GM12878 (cell line): ENCODE data around the gene BPI.

Experiments used
- EZH2 ChIP-seq: IDR thresholded peaks from 2 replicates; pipeline ENCODE4 v1.6.1; 2012; ENCODE audit warnings: low read depth, mild to moderate bottlenecking, control low read depth, inconsistent platforms, low read length, borderline replicate concordance; ENCODE audit not compliant: control insufficient read depth
- GABPA ChIP-seq: IDR thresholded peaks from 2 replicates; pipeline ENCODE4 v1.6.1; 2014; ENCODE audit warnings: antibody characterized with exemption, low read depth, mild to moderate bottlenecking, inconsistent platforms
- LARP7 ChIP-seq: fragments of 450-650 bp; IDR thresholded peaks from 2 replicates; pipeline ENCODE4 v1.6.1; 2017; ENCODE audit warnings: mild to moderate bottlenecking
- MTA2 ChIP-seq: fragments of 450-650 bp; IDR thresholded peaks from 2 replicates; pipeline ENCODE4 v1.6.1; 2016; ENCODE audit warnings: low read depth, mild to moderate bottlenecking, moderate library complexity
- POLR2AphosphoS5 ChIP-seq: IDR thresholded peaks from 2 replicates; pipeline ENCODE4 v1.6.1; 2011; ENCODE audit warnings: mild to moderate bottlenecking, low read length, inconsistent platforms
- TF ChIP-seq, protein P1 (sequence below): fragments of 450-650 bp; IDR thresholded peaks from 2 replicates; pipeline ENCODE4 v1.6.1; 2017; ENCODE audit warnings: mild to moderate bottlenecking, low read depth, inconsistent platforms; ENCODE audit not compliant: poor library complexity, severe bottlenecking
- TF ChIP-seq, protein P2 (sequence below), 3 experiments: IDR thresholded peaks in 2 of 3; conservative IDR thresholded peaks in 1 of 3; 2 replicates each; pipeline ENCODE4 v1.5.1; 2011; ENCODE audit warnings: low read depth in 3 of 3, low read length in 3 of 3, mild to moderate bottlenecking in 3 of 3, control low read depth in 2 of 3, moderate library complexity in 2 of 3, inconsistent platforms in 1 of 3, mixed read lengths in 1 of 3; ENCODE audit not compliant: control insufficient read depth in 2 of 3, insufficient read depth in 1 of 3; ENCODE audit errors: extremely low read depth in 1 of 3
- TF ChIP-seq, protein P3 (sequence below): IDR thresholded peaks from 2 replicates; pipeline ENCODE4 v1.6.1; 2012; ENCODE audit warnings: low read depth, low read length, improper control_type of control experiment

DNA sequence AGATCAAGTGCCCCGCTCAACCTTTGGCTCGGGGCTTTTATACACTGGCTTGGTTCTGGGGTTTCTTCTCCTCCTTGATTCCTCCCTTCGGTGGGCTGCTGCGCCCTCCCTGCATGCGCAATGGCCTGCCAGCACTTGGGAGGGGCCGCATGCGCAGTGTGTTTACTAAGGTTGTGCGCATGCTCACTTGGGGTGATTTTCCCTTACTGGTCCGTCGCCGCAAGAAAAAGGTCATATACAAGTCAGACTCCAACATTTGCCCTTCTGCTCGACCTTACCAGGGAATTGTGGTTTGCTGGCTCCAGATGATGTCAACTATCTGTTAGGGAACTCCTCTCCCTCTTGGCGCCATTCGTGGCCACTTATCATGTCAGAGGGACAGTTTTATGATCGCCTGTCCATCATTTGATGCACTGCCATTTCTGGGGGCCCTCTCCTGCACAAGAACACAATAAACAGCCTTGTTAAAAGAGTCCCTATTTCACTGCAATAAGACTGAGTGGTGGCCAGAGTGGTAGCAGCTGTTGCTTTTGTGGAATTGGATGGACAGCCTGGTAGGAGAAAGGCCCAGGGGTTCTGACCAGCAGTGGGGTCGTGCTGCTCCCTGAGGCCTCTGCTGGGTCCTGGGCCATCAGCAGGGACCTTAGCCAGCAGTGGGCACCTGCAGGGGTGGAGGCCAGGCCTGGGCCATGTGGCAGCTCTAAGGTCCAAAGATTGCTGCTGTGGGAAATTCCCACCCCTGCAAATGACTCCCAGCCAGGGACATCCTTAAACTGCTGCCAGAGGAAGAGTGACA lies 39.6 kb downstream of the BPI start:
- TF ChIP-seq POLR2AphosphoS5 (no peak), GABPA (no peak), EZH2 (no peak), LARP7 (no peak), MTA2 (no peak)
- TF ChIP-seq, protein P1, sequence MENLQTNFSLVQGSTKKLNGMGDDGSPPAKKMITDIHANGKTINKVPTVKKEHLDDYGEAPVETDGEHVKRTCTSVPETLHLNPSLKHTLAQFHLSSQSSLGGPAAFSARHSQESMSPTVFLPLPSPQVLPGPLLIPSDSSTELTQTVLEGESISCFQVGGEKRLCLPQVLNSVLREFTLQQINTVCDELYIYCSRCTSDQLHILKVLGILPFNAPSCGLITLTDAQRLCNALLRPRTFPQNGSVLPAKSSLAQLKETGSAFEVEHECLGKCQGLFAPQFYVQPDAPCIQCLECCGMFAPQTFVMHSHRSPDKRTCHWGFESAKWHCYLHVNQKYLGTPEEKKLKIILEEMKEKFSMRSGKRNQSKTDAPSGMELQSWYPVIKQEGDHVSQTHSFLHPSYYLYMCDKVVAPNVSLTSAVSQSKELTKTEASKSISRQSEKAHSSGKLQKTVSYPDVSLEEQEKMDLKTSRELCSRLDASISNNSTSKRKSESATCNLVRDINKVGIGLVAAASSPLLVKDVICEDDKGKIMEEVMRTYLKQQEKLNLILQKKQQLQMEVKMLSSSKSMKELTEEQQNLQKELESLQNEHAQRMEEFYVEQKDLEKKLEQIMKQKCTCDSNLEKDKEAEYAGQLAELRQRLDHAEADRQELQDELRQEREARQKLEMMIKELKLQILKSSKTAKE: no peak
- TF ChIP-seq, protein P2, sequence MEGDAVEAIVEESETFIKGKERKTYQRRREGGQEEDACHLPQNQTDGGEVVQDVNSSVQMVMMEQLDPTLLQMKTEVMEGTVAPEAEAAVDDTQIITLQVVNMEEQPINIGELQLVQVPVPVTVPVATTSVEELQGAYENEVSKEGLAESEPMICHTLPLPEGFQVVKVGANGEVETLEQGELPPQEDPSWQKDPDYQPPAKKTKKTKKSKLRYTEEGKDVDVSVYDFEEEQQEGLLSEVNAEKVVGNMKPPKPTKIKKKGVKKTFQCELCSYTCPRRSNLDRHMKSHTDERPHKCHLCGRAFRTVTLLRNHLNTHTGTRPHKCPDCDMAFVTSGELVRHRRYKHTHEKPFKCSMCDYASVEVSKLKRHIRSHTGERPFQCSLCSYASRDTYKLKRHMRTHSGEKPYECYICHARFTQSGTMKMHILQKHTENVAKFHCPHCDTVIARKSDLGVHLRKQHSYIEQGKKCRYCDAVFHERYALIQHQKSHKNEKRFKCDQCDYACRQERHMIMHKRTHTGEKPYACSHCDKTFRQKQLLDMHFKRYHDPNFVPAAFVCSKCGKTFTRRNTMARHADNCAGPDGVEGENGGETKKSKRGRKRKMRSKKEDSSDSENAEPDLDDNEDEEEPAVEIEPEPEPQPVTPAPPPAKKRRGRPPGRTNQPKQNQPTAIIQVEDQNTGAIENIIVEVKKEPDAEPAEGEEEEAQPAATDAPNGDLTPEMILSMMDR (IDR thresholded peaks at IDR 0.05 in 2 of 3, conservative IDR thresholded peaks at IDR 0.05 in 1 of 3; ENCODE audit: control insufficient read depth in 2 of 3, extremely low read depth in 1 of 3, insufficient read depth in 1 of 3, low read depth in 3 of 3, low read length in 3 of 3): no peak
- TF ChIP-seq, protein P3, sequence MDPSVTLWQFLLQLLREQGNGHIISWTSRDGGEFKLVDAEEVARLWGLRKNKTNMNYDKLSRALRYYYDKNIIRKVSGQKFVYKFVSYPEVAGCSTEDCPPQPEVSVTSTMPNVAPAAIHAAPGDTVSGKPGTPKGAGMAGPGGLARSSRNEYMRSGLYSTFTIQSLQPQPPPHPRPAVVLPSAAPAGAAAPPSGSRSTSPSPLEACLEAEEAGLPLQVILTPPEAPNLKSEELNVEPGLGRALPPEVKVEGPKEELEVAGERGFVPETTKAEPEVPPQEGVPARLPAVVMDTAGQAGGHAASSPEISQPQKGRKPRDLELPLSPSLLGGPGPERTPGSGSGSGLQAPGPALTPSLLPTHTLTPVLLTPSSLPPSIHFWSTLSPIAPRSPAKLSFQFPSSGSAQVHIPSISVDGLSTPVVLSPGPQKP: no peak
